GM12874 (cell line): ENCODE measurements around the gene SH3PXD2B.

Experiments used
- TF ChIP-seq, protein P1 (sequence below): IDR thresholded peaks from 2 replicates; pipeline ENCODE4 v1.5.1; 2011; ENCODE audit warnings: low read depth, mild to moderate bottlenecking, control low read depth, low read length, moderate library complexity; ENCODE audit not compliant: insufficient read depth

The SH3PXD2B gene

DNA sequence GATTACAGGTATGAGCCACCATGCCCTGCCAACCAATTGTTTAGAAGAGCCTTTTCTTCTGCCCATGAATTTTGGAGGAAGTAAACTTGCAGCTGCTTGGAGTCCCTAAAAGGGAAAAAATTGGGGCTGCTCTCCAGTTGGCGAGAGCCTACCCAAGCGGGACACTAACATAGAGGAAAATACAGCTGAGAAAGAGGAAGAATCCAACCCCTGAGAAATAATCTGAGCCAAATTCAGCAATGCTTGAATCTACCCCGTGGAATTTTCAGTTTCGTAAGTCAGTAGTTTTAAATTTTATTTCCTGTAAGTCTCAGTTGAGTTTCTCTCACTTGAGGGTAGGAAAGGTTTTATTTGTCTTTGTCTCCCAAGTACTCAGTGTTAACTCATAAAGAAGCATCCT lies 140.4 kb downstream of the SH3PXD2B start:
- TF ChIP-seq, protein P1, sequence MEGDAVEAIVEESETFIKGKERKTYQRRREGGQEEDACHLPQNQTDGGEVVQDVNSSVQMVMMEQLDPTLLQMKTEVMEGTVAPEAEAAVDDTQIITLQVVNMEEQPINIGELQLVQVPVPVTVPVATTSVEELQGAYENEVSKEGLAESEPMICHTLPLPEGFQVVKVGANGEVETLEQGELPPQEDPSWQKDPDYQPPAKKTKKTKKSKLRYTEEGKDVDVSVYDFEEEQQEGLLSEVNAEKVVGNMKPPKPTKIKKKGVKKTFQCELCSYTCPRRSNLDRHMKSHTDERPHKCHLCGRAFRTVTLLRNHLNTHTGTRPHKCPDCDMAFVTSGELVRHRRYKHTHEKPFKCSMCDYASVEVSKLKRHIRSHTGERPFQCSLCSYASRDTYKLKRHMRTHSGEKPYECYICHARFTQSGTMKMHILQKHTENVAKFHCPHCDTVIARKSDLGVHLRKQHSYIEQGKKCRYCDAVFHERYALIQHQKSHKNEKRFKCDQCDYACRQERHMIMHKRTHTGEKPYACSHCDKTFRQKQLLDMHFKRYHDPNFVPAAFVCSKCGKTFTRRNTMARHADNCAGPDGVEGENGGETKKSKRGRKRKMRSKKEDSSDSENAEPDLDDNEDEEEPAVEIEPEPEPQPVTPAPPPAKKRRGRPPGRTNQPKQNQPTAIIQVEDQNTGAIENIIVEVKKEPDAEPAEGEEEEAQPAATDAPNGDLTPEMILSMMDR = no peak

DNA sequence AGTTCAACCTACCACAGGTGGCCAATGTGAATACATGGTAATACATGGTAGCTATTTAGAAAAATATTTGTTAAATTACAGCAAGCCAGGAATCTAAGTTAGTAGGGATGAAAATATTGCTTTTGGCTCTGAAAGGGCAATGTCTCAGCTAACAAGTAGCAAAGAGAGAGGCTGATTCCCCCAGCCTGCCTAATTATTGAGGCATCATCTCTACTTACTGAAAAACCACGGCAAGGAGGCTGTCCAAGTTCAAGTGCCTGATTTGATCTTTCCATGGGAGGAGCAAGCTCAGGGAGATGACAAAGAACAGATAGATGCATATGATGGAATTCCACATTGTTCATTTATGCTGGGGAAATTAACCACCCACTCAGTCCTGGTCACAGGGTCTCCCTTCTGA lies 142.0 kb downstream of the SH3PXD2B start:
- TF ChIP-seq, protein P1 = no peak

DNA sequence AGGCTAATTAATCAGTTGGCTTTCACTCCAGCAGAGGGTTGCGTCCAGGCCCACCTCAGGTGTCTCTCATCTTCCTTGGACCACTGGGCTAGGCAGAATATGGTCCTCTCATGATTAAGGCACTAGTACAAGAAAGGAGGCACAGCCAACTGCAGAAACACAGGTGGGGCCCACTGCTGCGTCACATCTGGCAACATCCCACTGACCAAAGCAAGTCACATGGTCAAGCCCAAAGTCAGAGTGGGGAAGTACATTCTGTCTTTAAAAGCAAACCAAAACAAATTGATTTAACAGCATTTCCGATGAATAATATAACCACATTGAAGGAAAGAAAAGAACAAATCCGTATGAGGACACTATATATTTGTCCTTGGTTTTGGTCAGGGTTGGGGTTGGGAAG lies 142.7 kb downstream of the SH3PXD2B start:
- TF ChIP-seq, protein P1 = no peak

DNA sequence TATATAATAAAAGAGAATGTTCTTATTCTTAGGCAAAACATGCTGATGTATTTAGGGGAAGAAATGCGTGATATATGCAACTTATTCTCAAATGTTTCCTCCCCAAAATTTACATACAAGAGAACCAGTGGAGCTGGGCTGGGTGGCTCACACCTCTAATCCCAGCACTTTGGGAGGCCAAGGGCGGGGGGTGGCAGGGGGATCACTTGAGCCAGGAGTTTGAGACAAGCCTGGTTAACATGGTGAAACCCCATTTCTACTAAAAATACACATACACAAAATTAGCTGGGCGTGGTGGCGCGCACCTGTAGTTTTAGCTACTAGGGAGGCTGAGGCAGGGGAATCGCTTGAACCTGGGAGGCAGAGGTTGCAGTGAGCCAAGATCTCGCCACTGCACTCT lies 143.3 kb downstream of the SH3PXD2B start:
- TF ChIP-seq, protein P1 = no peak

DNA sequence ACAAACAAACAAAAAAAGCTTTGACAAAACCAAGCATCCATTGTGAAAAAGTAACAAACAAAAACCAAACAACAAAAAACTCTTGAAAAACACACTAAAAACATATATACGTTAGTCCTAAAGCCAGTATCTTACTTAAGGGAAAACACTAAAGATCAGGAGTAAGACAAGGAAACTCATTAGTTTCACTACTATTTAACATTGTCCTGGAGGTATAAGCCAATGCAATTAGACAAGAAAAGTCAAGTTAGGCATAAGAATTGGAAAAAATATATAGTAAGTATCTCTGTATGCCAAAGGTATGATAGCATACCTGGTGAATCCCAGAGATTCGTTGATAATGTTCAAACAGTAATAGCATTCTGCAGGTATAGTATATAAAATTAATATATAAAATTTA lies 148.9 kb downstream of the SH3PXD2B start:
- TF ChIP-seq, protein P1 = no peak

DNA sequence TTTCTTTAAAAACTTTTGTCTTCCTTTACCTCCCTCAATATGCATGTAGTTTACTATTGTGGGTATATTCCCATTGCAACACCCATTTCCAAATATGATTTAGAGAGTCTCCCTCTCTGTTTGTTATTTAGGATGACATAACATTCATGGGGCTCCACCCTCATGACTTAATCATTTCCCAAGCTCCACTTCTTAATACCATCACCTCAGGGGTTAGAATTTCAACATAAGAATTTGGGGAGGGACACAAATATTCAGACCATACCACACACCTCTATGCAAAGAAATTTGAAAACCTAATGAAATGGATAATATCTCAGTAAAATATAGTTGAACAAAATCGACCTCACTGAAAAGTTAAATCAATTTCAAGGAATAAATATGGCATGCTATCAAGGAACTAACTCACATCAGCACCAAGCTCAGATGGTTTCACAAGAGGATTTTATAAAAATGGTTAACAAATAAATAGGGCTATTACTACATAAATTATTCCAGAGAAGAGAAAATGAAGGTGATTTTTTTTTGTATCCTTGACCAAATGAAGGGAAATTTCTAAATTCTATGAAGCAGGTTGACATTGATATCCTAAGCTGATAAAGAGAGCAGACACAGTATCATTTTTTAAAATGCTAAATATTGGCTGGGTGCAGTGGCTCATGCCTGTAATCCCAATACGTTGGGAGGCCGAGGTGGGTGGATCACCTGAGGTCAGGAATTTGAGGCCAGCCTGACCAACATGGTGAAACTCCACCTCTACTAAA lies 150.6 kb downstream of the SH3PXD2B start:
- TF ChIP-seq, protein P1 = no peak

DNA sequence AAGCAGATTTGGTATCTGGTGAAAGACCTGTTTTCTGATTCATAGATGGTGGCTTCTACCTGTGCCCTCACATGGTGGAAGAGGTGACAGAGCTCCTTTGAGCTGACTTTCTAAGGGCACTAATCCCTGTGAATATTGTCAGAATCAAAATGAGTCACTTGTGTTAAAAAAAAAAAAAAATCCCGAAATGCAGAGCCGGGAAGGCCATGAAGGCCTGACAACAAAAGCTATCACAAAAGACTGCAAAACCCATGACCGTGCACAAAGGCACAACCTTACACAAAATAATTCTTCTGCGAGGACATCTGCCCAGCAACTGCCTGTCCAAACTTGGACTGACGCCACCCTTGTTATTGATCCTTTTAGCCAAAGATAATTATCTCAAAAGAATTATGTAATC lies 151.2 kb downstream of the SH3PXD2B start:
- TF ChIP-seq, protein P1 = no peak
